ENCODE data around the gene VAPA.

GRCh38 chr18:9907867-9908266 lies 5.9 kb upstream of the VAPA start:
- TF ChIP-seq RAD21 (IDR thresholded peaks at IDR 0.05; ENCODE audit: low read depth) (no peak), USF1 (IDR thresholded peaks at IDR 0.05) (no peak), EP300 (IDR thresholded peaks at IDR 0.05; ENCODE audit: borderline replicate concordance) (no peak), YY1 (IDR thresholded peaks at IDR 0.05; ENCODE audit: low read depth) (no peak), ZBTB7A (IDR thresholded peaks at IDR 0.05; ENCODE audit: low read depth) (no peak), TAF1 (IDR thresholded peaks at IDR 0.05; ENCODE audit: low read depth) (no peak), CREB1 (IDR thresholded peaks at IDR 0.05; ENCODE audit: low read depth) (no peak), REST (IDR thresholded peaks at IDR 0.05; ENCODE audit: low read depth) (no peak), MAX (IDR thresholded peaks at IDR 0.05) (no peak)

All from Ishikawa (cell line).